HG02943 (cell line): ENCODE measurements around the gene VPS18.
"Not testable (repeated sequence)": the region's sequence is repeated elsewhere in the genome, so short reads cannot be mapped to it uniquely, and the experiment has no call there.

Source experiments
- ATAC-seq: cut with Tn5 transposase; IDR thresholded peaks from one replicate; pipeline ENCODE4 v1.9.1; 2021; ENCODE audit warnings: mild to moderate bottlenecking, low read depth, moderate library complexity; ENCODE audit not compliant: unreplicated experiment

VPS18 gene

GRCh38 chr15:40893733-40894680, at the start of gene VPS18:
TSS of gene VPS18 (plus strand) at chr15:40894450. CDS start at chr15:40894769, 319 bp downstream.
- peak; percentile 76 for ATAC-seq

- ATAC-seq, result no peak
Observed at GRCh38 chr15:40844696-40845030, 49.6 kb upstream of the VPS18 start.

GRCh38 chr15:40845036-40845435, 49.2 kb upstream of the VPS18 start:
- no peak for ATAC-seq

GRCh38 chr15:40845511-40846284, 48.6 kb upstream of the VPS18 start:
- no peak for ATAC-seq

GRCh38 chr15:40846841-40847222, 47.4 kb upstream of the VPS18 start:
- ATAC-seq, result no peak

- ATAC-seq, result no peak
Observed at GRCh38 chr15:40847223-40847961, 46.9 kb upstream of the VPS18 start.

GRCh38 chr15:40850576-40851112, 43.6 kb upstream of the VPS18 start:
- no peak for ATAC-seq

- no peak for ATAC-seq
Observed at GRCh38 chr15:40852529-40852928, 41.7 kb upstream of the VPS18 start.

- ATAC-seq, result no peak
Observed at GRCh38 chr15:40853241-40853890, 40.9 kb upstream of the VPS18 start.

- ATAC-seq, result no peak
Observed at GRCh38 chr15:40854161-40854560, 40.1 kb upstream of the VPS18 start.

GRCh38 chr15:40855706-40856234, 38.5 kb upstream of the VPS18 start:
- no peak for ATAC-seq

GRCh38 chr15:40856746-40857145, 37.5 kb upstream of the VPS18 start:
- ATAC-seq, result no peak

- no peak for ATAC-seq
Observed at GRCh38 chr15:40857601-40858341, 36.5 kb upstream of the VPS18 start.

- ATAC-seq, result no peak
Observed at GRCh38 chr15:40858706-40859105, 35.5 kb upstream of the VPS18 start.

GRCh38 chr15:40859206-40859851, 34.9 kb upstream of the VPS18 start:
- ATAC-seq, result no peak

GRCh38 chr15:40861147-40861546, 33.1 kb upstream of the VPS18 start:
- not testable (repeated sequence) for ATAC-seq

GRCh38 chr15:40863660-40864270, 30.5 kb upstream of the VPS18 start:
- ATAC-seq, result no peak

- no peak for ATAC-seq
Observed at GRCh38 chr15:40867199-40867598, 27.1 kb upstream of the VPS18 start.
